ENCODE data around the gene EHD4. TPM values are rescaled to one million over a fixed set of nuclear protein-coding genes. Genes with fewer than 3 reads are reported as not detected.

EHD4 gene
- 10 to 100 TPM; 57.6 to 79.9 TPM for total RNA-seq
- total RNA-seq: 70.7 to 122 reads per million in 2 donors

- ATAC-seq (peak; percentile 80), DNase-seq (peak; percentile 85 to 88 (median 86))
- Mint-ChIP-seq H3K4me1 (peaks cover 41% of the 10 kb centered on the region), H3K36me3 (ENCODE audit: low read depth) (peaks cover 2% of the 10 kb centered on the region), H3K27me3 (peaks cover 19% of the 10 kb centered on the region), H3K27ac (peak within 1 kb of the TSS; percentile 97), H3K4me3 (peak within 1 kb of the TSS; percentile 90)
- no peaks in the 10 kb centered on the region for H3K9me3 ChIP-seq (ENCODE audit: control insufficient read depth, low read length, poor library complexity, severe bottlenecking)
These were observed at the start of gene EHD4 for GRCh38 chr15:41972253-41973242. Gene EHD4 (minus strand): TSS chr15:41972557. CDS start chr15:41972494, 63 bp downstream.

GRCh38 chr15:42021593-42021992, 49.2 kb upstream of the EHD4 start:
- H3K4me1 Mint-ChIP-seq: no peaks in the 10 kb centered on the region
- no peak for DNase-seq
- no peak for ATAC-seq
- H3K9me3 ChIP-seq (ENCODE audit: control insufficient read depth, low read length, poor library complexity, severe bottlenecking): no peaks in the 10 kb centered on the region
- no peaks in the 10 kb centered on the region for H3K36me3 Mint-ChIP-seq (ENCODE audit: low read depth)
- no peak overlapping the region for H3K4me3 Mint-ChIP-seq
- peaks cover 44% of the 10 kb centered on the region for H3K27me3 Mint-ChIP-seq
- no peak overlapping the region for H3K27ac Mint-ChIP-seq

GRCh38 chr15:42020713-42021273, 48.4 kb upstream of the EHD4 start, which contains the start of gene PLA2G4E:
Gene PLA2G4E (minus strand): TSS chr15:42021042. CDS start chr15:42021030, 12 bp downstream.
- H3K9me3 ChIP-seq (ENCODE audit: control insufficient read depth, low read length, poor library complexity, severe bottlenecking): no peaks in the 10 kb centered on the region
- H3K4me1 Mint-ChIP-seq: no peaks in the 10 kb centered on the region
- ATAC-seq (no peak), DNase-seq (no peak)
- H3K4me3 Mint-ChIP-seq: no peak within 1 kb of the TSS
- peaks cover 39% of the 10 kb centered on the region for H3K27me3 Mint-ChIP-seq
- H3K27ac Mint-ChIP-seq: no peak within 1 kb of the TSS
- H3K36me3 Mint-ChIP-seq (ENCODE audit: low read depth): no peaks in the 10 kb centered on the region

- Mint-ChIP-seq H3K36me3 (ENCODE audit: low read depth) (no peaks in the 10 kb centered on the region), H3K4me3 (no peak overlapping the region), H3K27ac (no peak overlapping the region), H3K27me3 (peaks cover 39% of the 10 kb centered on the region), H3K4me1 (peaks cover 3% of the 10 kb centered on the region)
- ATAC-seq (no peak), DNase-seq (no peak)
- no peaks in the 10 kb centered on the region for H3K9me3 ChIP-seq (ENCODE audit: control insufficient read depth, low read length, poor library complexity, severe bottlenecking)
These were observed 46.2 kb upstream of the EHD4 start for GRCh38 chr15:42018306-42019224.

- ATAC-seq (no peak), DNase-seq (no peak)
- H3K27ac Mint-ChIP-seq: no peak overlapping the region
- H3K27me3 Mint-ChIP-seq: peaks cover 34% of the 10 kb centered on the region
- no peak overlapping the region for H3K4me3 Mint-ChIP-seq
- no peaks in the 10 kb centered on the region for H3K36me3 Mint-ChIP-seq (ENCODE audit: low read depth)
- peaks cover 5% of the 10 kb centered on the region for H3K4me1 Mint-ChIP-seq
- no peaks in the 10 kb centered on the region for H3K9me3 ChIP-seq (ENCODE audit: control insufficient read depth, low read length, poor library complexity, severe bottlenecking)
These were observed 44.6 kb upstream of the EHD4 start for GRCh38 chr15:42016971-42017370.

- ATAC-seq (no peak), DNase-seq (no peak)
- Mint-ChIP-seq H3K27me3 (peaks cover 29% of the 10 kb centered on the region), H3K4me1 (peaks cover 6% of the 10 kb centered on the region), H3K27ac (peak overlapping the region; percentile 24), H3K4me3 (no peak overlapping the region), H3K36me3 (ENCODE audit: low read depth) (no peaks in the 10 kb centered on the region)
- no peaks in the 10 kb centered on the region for H3K9me3 ChIP-seq (ENCODE audit: control insufficient read depth, low read length, poor library complexity, severe bottlenecking)
These were observed 42.0 kb upstream of the EHD4 start for GRCh38 chr15:42014406-42014805.

GRCh38 chr15:42012928-42013482, 40.6 kb upstream of the EHD4 start:
- Mint-ChIP-seq H3K4me3 (no peak overlapping the region), H3K27ac (no peak overlapping the region), H3K36me3 (ENCODE audit: low read depth) (no peaks in the 10 kb centered on the region), H3K4me1 (peaks cover 7% of the 10 kb centered on the region), H3K27me3 (peaks cover 22% of the 10 kb centered on the region)
- ATAC-seq (no peak), DNase-seq (no peak)
- no peaks in the 10 kb centered on the region for H3K9me3 ChIP-seq (ENCODE audit: control insufficient read depth, low read length, poor library complexity, severe bottlenecking)

- Mint-ChIP-seq H3K27ac (peak overlapping the region; percentile 47), H3K4me1 (peaks cover 7% of the 10 kb centered on the region), H3K4me3 (no peak overlapping the region), H3K27me3 (peaks cover 14% of the 10 kb centered on the region), H3K36me3 (ENCODE audit: low read depth) (no peaks in the 10 kb centered on the region)
- no peak for ATAC-seq
- H3K9me3 ChIP-seq (ENCODE audit: control insufficient read depth, low read length, poor library complexity, severe bottlenecking): no peaks in the 10 kb centered on the region
- DNase-seq: no peak
These were observed 39.9 kb upstream of the EHD4 start for GRCh38 chr15:42012241-42012640.

- Mint-ChIP-seq H3K4me1 (peaks cover 7% of the 10 kb centered on the region), H3K27ac (peak overlapping the region; percentile 47), H3K4me3 (no peak overlapping the region), H3K27me3 (peaks cover 7% of the 10 kb centered on the region), H3K36me3 (ENCODE audit: low read depth) (no peaks in the 10 kb centered on the region)
- H3K9me3 ChIP-seq (ENCODE audit: control insufficient read depth, low read length, poor library complexity, severe bottlenecking): no peaks in the 10 kb centered on the region
- ATAC-seq (no peak), DNase-seq (no peak)
These were observed 38.7 kb upstream of the EHD4 start for GRCh38 chr15:42011074-42011473.

GRCh38 chr15:42010434-42010833, 38.1 kb upstream of the EHD4 start:
- ATAC-seq (no peak), DNase-seq (no peak)
- Mint-ChIP-seq H3K27ac (peak overlapping the region; percentile 47), H3K36me3 (ENCODE audit: low read depth) (no peaks in the 10 kb centered on the region), H3K4me1 (peaks cover 7% of the 10 kb centered on the region), H3K4me3 (no peak overlapping the region), H3K27me3 (peaks cover 7% of the 10 kb centered on the region)
- no peaks in the 10 kb centered on the region for H3K9me3 ChIP-seq (ENCODE audit: control insufficient read depth, low read length, poor library complexity, severe bottlenecking)

- ATAC-seq: no peak
- H3K9me3 ChIP-seq (ENCODE audit: control insufficient read depth, low read length, poor library complexity, severe bottlenecking): no peaks in the 10 kb centered on the region
- Mint-ChIP-seq H3K27me3 (no peaks in the 10 kb centered on the region), H3K4me3 (no peak overlapping the region), H3K4me1 (peaks cover 4% of the 10 kb centered on the region), H3K27ac (no peak overlapping the region), H3K36me3 (ENCODE audit: low read depth) (no peaks in the 10 kb centered on the region)
- no peak for DNase-seq
These were observed 37.1 kb upstream of the EHD4 start for GRCh38 chr15:42009474-42009873.

- H3K27ac Mint-ChIP-seq: no peak overlapping the region
- no peak overlapping the region for H3K4me3 Mint-ChIP-seq
- H3K36me3 Mint-ChIP-seq (ENCODE audit: low read depth): no peaks in the 10 kb centered on the region
These were observed 36.7 kb upstream of the EHD4 start for GRCh38 chr15:42009022-42009421.

More at GRCh38 chr15:42009022-42009421, 36.7 kb upstream of the EHD4 start:
- no peak for DNase-seq
- no peaks in the 10 kb centered on the region for H3K9me3 ChIP-seq (ENCODE audit: control insufficient read depth, low read length, poor library complexity, severe bottlenecking)
- ATAC-seq: no peak
- H3K27me3 Mint-ChIP-seq: peaks cover 1% of the 10 kb centered on the region
- H3K4me1 Mint-ChIP-seq: peaks cover 4% of the 10 kb centered on the region

Measured in T-helper 17 cell (primary cell).